Measurements from ENCODE around the gene PLPPR1.

DNA sequence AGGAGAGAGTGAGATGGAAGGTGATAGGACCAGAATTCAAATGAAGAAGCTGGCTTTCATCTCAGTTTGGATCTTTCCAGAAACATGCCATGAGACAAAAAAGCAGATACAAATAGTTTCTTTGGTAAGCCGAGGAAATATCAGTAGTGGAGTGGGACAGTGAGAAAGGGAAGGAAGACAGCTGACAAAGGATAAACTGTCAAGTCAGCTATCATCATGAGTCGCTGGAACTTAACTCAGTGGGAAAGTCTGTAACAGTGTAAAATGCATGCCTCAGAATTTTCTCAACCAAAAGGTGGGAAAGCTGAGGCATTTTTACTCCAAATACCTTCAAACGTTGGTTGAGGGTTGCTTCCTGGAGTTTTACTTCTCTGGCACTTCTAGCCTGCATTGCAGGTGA, 129.8 kb downstream of the PLPPR1 start:
- TF ChIP-seq CTCF (IDR thresholded peaks at IDR 0.05 in 2 of 3, conservative IDR thresholded peaks at IDR 0.05 in 1 of 3; ENCODE audit: borderline replicate concordance in 1 of 3, insufficient read depth in 1 of 3, low read depth in 2 of 3, low read length in 2 of 3) (no peak), POLR2AphosphoS5 (IDR thresholded peaks at IDR 0.05; ENCODE audit: low read depth, low read length) (no peak), SP1 (IDR thresholded peaks at IDR 0.05; ENCODE audit: low read depth) (no peak), EZH2 (IDR thresholded peaks at IDR 0.05) (no peak), CEBPB (IDR thresholded peaks at IDR 0.05; ENCODE audit: low read depth) (no peak), REST (IDR thresholded peaks at IDR 0.05; ENCODE audit: low read depth) (no peak), MAX (IDR thresholded peaks at IDR 0.05) (no peak), POLR2A (IDR thresholded peaks at IDR 0.05; ENCODE audit: borderline replicate concordance, extremely low read depth, insufficient read depth, insufficient read length) (no peak), ZNF274 (IDR thresholded peaks at IDR 0.05; ENCODE audit: low read depth, low read length) (no peak), SRF (IDR thresholded peaks at IDR 0.05; ENCODE audit: low read depth) (no peak), ZBTB33 (IDR thresholded peaks at IDR 0.05; ENCODE audit: extremely low read depth, insufficient replicate concordance, low read length) (no peak), ZFX (IDR thresholded peaks at IDR 0.05) (no peak)
